Fibroblast of lung (primary cell): ENCODE results near the gene PPID.

Source experiments
- EZH2 ChIP-seq: IDR thresholded peaks from 2 replicates; pipeline ENCODE4 v1.5.1; 2012; ENCODE audit warnings: low read length, control low read depth, mild to moderate bottlenecking; ENCODE audit errors: missing control alignments
- TF ChIP-seq, protein P1 (sequence below), 2 donors: IDR thresholded peaks in 1 of 2; conservative IDR thresholded peaks in 1 of 2; 1 replicate in 1 of 2; 2 replicates in 1 of 2; pipeline ENCODE4 v1.5.1; 2011 to 2012; ENCODE audit warnings: low read length in 2 of 2, control low read depth in 1 of 2, inconsistent platforms in 1 of 2, low read depth in 1 of 2, mild to moderate bottlenecking in 1 of 2

- TF ChIP-seq, protein P1, sequence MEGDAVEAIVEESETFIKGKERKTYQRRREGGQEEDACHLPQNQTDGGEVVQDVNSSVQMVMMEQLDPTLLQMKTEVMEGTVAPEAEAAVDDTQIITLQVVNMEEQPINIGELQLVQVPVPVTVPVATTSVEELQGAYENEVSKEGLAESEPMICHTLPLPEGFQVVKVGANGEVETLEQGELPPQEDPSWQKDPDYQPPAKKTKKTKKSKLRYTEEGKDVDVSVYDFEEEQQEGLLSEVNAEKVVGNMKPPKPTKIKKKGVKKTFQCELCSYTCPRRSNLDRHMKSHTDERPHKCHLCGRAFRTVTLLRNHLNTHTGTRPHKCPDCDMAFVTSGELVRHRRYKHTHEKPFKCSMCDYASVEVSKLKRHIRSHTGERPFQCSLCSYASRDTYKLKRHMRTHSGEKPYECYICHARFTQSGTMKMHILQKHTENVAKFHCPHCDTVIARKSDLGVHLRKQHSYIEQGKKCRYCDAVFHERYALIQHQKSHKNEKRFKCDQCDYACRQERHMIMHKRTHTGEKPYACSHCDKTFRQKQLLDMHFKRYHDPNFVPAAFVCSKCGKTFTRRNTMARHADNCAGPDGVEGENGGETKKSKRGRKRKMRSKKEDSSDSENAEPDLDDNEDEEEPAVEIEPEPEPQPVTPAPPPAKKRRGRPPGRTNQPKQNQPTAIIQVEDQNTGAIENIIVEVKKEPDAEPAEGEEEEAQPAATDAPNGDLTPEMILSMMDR (conservative IDR thresholded peaks at IDR 0.05 in 1 of 2, IDR thresholded peaks at IDR 0.05 in 1 of 2; ENCODE audit: low read depth in 1 of 2, low read length in 2 of 2): no peak
- no peak for TF ChIP-seq EZH2
These were observed 18.9 kb downstream of the PPID start for GRCh38 chr4:158704274-158704673.
